NCI-H2196 treated with DMSO at 0.1 percent for 48 hours (cell line): ENCODE data around the gene HCN2.
"Not testable (repeated sequence)": the region's sequence is repeated elsewhere in the genome, so short reads cannot be mapped to it uniquely, and the experiment has no call there.

Experiments
- DNase-seq: peaks from one replicate; lab custom pipeline; 2025; ENCODE audit not compliant: unreplicated experiment; lab: John Stamatoyannopoulos, UW

The HCN2 gene

DNA sequence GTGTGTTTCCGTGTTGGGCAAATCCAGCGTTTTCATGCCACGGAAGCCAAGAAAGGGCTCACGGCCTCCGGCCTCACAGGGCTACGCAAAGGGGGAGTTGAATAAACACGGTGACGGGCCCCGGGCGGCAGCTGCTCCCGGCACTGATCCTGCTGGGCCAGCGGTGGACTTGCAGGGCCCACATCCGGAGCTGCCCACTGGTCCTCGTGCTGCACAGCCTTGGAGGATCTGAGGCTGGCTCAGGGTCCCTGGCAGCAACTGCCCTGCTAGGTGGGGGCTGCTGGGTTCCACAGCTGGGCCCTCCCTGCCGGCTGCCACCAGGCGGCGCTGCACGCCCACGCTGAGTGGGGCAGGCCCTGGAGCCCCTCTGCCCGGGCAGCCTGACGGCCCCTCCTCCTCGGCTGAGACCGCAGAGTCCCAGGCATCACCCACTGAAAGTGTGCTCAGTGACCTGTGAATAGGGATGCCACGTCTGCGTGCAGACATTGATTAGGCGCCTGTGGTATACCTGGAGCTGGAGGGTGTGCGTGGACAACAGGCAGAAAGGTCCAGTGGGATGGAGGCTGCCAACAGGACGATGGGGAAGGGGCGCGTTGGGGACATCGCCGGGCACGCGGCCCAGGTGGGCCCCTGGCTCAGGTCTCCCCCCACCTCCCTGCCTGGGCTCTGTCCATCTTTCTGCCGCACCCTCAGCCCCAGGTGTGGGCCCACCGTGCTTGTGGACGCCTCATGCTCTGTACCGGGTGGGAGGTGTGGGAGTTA lies 5.3 kb upstream of the HCN2 start:
- DNase-seq: no peak

DNA sequence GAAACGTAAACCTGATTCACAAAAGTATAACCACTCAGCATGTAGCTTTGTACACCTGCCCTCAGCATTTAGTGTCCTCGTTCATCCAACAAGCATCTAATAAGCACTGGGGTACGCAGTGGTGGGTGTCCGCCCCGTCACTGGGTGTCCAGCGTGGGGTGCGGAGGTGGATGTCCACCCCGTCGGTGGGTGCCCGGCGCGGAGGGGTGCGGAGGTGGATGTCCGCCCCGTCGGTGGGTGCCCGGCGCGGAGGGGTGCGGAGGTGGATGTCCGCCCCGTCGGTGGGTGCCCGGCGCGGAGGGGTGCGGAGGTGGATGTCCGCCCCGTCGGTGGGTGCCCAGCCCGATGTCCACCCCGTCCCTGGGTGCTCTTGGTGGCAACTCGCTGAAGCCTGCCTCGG lies 4.5 kb upstream of the HCN2 start:
- not testable (repeated sequence) for DNase-seq

GRCh38 chr19:585551-586110 lies 4.0 kb upstream of the HCN2 start:
- no peak for DNase-seq

GRCh38 chr19:588093-588740 lies 1.5 kb upstream of the HCN2 start:
- peak; percentile 86 for DNase-seq

GRCh38 chr19:588741-589692 lies 664 bp upstream of the HCN2 start:
- no peak for DNase-seq

DNA sequence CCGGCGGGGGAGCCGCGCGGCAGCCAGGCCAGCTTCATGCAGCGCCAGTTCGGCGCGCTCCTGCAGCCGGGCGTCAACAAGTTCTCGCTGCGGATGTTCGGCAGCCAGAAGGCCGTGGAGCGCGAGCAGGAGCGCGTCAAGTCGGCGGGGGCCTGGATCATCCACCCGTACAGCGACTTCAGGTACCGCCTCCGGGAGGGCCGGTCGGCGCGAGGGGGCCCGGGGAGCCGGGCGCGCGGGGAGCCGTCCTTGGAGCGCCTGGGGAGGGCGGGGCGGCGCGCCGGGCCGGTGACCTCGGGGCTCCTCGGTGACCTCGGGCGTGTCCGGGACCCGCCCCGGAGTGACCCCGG lies 690 bp downstream of the HCN2 start:
- no peak for DNase-seq

DNA sequence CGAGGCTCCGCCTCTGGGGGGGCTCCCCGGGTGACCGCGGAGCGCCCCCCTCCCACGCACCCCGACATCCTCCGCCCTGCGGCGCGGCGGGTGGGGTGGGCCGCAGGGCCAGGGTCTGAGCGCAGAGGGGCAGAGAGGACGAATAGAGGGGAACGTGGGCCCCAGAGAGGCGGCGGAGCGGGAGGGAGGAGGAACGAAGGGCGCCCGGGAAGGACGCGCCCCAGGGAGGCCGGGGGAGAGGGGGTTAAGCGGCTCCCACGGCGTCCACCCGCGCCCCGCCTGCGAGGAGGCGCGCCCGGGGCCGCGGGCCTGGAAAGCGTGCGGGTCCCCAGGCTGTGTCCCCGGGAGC lies 1.0 kb downstream of the HCN2 start:
- DNase-seq: no peak

- DNase-seq: no peak
These were observed 1.6 kb downstream of the HCN2 start for GRCh38 chr19:591099-591958.

- no peak for DNase-seq
These were observed 2.4 kb downstream of the HCN2 start for GRCh38 chr19:592101-592500.

- no peak for DNase-seq
These were observed 3.4 kb downstream of the HCN2 start for GRCh38 chr19:593055-593454.

DNA sequence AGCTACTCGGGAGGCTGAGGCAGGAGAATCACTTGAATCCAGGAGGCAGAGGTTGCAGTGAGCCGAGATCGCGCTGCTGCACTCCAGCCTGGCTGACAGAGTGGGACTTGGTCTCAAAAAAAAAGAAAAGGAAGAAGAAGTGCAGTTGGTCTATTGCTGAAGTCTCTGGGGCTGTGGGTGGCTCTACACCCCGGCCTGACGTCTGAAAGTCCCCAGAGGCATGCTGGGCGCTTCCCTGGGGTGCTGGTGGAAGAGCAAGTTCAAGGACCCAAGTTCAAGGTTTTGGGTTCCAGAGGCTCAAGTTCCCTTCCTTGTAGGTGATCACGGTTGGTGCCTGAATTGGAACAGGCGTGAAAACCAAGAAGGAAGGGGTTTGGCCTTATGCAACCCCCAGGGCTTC lies 3.8 kb downstream of the HCN2 start:
- DNase-seq: no peak

GRCh38 chr19:594265-594870 lies 4.7 kb downstream of the HCN2 start:
- no peak for DNase-seq

GRCh38 chr19:595326-596262 lies 5.9 kb downstream of the HCN2 start:
- DNase-seq: no peak

GRCh38 chr19:596263-596655 lies 6.6 kb downstream of the HCN2 start:
- DNase-seq: no peak

DNA sequence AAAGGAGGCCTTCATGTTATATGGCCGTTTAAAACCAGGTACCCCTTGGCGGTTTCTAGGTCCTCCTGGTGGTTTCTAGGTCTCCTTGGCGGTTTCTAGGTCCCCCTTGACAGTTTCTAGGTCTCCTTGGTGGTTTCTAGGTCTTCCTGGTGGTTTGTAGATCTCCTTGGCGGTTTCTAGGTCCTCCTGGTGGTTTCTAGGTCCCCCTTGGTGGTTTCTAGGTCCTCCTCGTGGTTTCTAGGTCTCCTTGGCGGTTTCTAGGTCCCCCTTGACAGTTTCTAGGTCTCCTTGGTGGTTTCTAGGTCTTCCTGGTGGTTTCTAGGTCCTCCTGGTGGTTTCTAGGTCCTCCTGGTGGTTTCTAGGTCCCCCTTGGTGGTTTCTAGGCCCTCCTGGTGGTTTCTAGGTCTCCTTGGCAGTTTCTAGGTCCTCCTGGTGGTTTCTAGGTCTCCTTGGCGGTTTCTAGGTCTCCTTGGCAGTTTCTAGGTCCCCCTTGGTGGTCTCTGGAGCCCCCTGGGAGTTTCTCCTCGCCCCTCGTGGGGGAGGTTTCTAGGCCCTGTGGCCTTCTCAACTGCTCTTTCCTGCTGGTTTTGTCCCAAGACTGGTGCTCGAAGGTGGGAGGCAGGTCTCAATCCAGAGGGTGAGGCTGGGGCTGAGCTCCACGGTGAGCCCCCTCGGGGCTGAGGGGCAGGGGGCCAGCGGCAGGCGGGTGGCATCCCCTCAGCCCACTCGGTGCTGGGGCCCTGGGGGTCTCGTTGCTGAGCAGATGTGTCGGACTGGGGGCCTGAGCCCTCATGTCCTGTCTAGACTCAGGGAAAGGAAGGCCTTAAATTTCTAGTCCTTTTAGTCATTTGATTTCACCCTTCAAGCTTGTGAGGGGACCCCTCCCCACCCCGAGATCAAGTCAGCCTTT lies 8.0 kb downstream of the HCN2 start:
- no peak for DNase-seq

GRCh38 chr19:601310-601709 lies 11.6 kb downstream of the HCN2 start:
- no peak for DNase-seq

DNA sequence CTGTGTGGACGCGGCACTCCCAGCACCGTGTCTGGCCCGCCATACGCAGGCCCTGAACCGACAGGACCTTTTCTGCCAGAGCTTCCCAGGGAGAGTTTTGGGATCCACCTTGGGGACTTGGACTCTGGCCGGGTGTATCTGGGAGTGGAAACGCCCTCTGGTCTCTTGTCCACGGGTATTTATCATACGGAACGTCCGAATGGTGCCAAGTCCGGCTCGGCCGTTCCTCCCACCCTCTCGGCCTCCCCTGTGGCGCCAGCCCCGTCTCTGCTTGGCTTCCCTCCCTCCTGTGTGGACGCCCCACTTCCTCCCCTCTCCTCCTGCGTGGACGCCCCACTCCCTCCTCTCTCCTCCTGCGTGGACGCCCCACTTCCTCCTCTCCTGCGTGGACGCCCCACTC lies 12.1 kb downstream of the HCN2 start:
- DNase-seq: no peak
